ENCODE data around the gene ZNF502.

ZNF502 gene

GRCh38 chr3:44771424-44772098 is 59.1 kb downstream of the ZNF502 start:
- DNase-seq: no peak

- DNase-seq: no peak
Observed at GRCh38 chr3:44772099-44772442, 59.6 kb downstream of the ZNF502 start.
